ENCODE results near the gene DOC2B.

GRCh38 chr17:178292-179065 lies 3.0 kb downstream of the DOC2B start:
- TF ChIP-seq CTCF (IDR thresholded peaks at IDR 0.05), result no peak
- no peak for TF ChIP-seq EZH2 (IDR thresholded peaks at IDR 0.05)

All from neural progenitor cell (in vitro differentiated cells).